HepG2 (cell line): ENCODE data around the gene TJAP1. TPM values are rescaled to one million over a fixed set of nuclear protein-coding genes. Genes with fewer than 3 reads are reported as not detected.

Experiments
- ATAC-seq: fragments of 200-7000 bp; cut with Tn5 transposase; 3 replicates; pipeline ENCODE4 v1.9.1; 2020; ENCODE audit warnings: mild to moderate bottlenecking, moderate library complexity
- BruUV-seq: library from RNA; stranded (reverse); fragments of 400-500 nt; replicated peaks from 2 replicates; lab custom pipeline; 2021; lab: Mats Ljungman, UMichigan
- CTCF ChIA-PET: fragments of 300-600 bp; formaldehyde crosslinking; extraction: SDS; loops from one replicate; lab custom pipeline; 2021; ENCODE audit warnings: low total read pairs, inconsistent platforms, low intra/inter-chr PET ratio; lab: Yijun Ruan, JAX
- POLR2A ChIA-PET: fragments of 350-600 bp; sonication (Branson Sonifier 250); formaldehyde crosslinking; loops from one replicate; lab custom pipeline; 2020; ENCODE audit warnings: antibody characterized with exemption, inconsistent platforms; lab: Yijun Ruan, JAX
- DNase-seq: peaks from one replicate; pipeline ENCODE4 v3.0.0-alpha.2; 2015; ENCODE audit warnings: low spot score
- FAIRE-seq: peaks from 3 replicates; lab custom pipeline; 2011; peaks lifted over from hg19 to GRCh38; lab: Jason Lieb, UNC
- H2AFZ ChIP-seq: one replicate; pipeline ENCODE4 v1.6.1; 2011; ENCODE audit warnings: low read length, inconsistent platforms
- H3K27ac ChIP-seq: fragments of 300-600 bp; 3 replicates; pipeline ENCODE4 v1.8.0; 2011; ENCODE audit warnings: mixed run types, mild to moderate bottlenecking, mixed read lengths, low read length, inconsistent platforms; ENCODE audit not compliant: insufficient read depth; ENCODE audit errors: extremely low read length
- H3K27me3 ChIP-seq, 2 experiments: fragments of 200-600 bp in 1 of 2; 2 replicates in 1 of 2; 3 replicates in 1 of 2; pipeline versions ENCODE4 v1.6.0 to v1.8.0; 2011; ENCODE audit warnings: low read length in 2 of 2, mild to moderate bottlenecking in 2 of 2, moderate library complexity in 2 of 2, inconsistent platforms in 1 of 2; ENCODE audit not compliant: insufficient read depth in 2 of 2, control insufficient read depth in 1 of 2
- H3K36me3 ChIP-seq, 2 experiments: fragments of 200-600 bp in 1 of 2; replicated peaks in 1 of 2; 2 replicates in 1 of 2; 3 replicates in 1 of 2; pipeline versions ENCODE4 v1.5.1 to v1.8.0; 2011; ENCODE audit warnings: low read length in 2 of 2, inconsistent platforms in 1 of 2; ENCODE audit not compliant: insufficient read depth in 2 of 2, control insufficient read depth in 1 of 2
- H3K4me1 ChIP-seq: 2 replicates; pipeline ENCODE4 v1.5.1; 2012; ENCODE audit warnings: low read length, inconsistent platforms; ENCODE audit not compliant: insufficient read depth
- H3K4me2 ChIP-seq: 2 replicates; pipeline ENCODE4 v1.6.0; 2011; ENCODE audit warnings: low read depth, low read length, inconsistent platforms
- H3K4me3 ChIP-seq, 3 experiments: fragments of 200-600 bp in 1 of 3; sonication (generic), shearing (Covaris generic) in 1 of 3; replicated peaks in 1 of 3; 2 replicates each; pipeline ENCODE4 v1.5.1; 2011 to 2016; ENCODE audit warnings: low read length in 3 of 3, inconsistent platforms in 2 of 3, low read depth in 2 of 3, mild to moderate bottlenecking in 2 of 3, control low read depth in 1 of 3, mixed read lengths in 1 of 3; ENCODE audit not compliant: insufficient read depth in 1 of 3
- H3K79me2 ChIP-seq: one replicate; pipeline ENCODE4 v1.6.1; 2011; ENCODE audit warnings: low read length, inconsistent platforms; ENCODE audit not compliant: insufficient read depth
- H3K9ac ChIP-seq: 2 replicates; pipeline ENCODE4 v1.6.0; 2011; ENCODE audit warnings: mild to moderate bottlenecking, low read depth, low read length, inconsistent platforms; ENCODE audit not compliant: insufficient read depth
- H3K9me3 ChIP-seq: 2 replicates; pipeline ENCODE4 v1.5.1; 2012; ENCODE audit warnings: mild to moderate bottlenecking, low read length
- H4K20me1 ChIP-seq: 2 replicates; pipeline ENCODE4 v1.6.0; 2011; ENCODE audit warnings: inconsistent platforms, mild to moderate bottlenecking, low read length, moderate library complexity; ENCODE audit not compliant: insufficient read depth
- AGO2 ChIP-seq: fragments of 200-400 bp; formaldehyde crosslinking; optimal IDR thresholded peaks from 2 replicates; pipeline ENCODE3; 2017; ENCODE audit warnings: mild to moderate bottlenecking, low read depth, low read length, moderate library complexity
- ATF7 ChIP-seq, 2 experiments: fragments of 450-650 bp in 1 of 2; sonication (generic) in 1 of 2; formaldehyde crosslinking in 1 of 2; IDR thresholded peaks; 2 replicates each; pipeline versions ENCODE4 v1.4.0 to v1.6.1; 2016 to 2020; ENCODE audit warnings: antibody characterized with exemption in 1 of 2, mild to moderate bottlenecking in 1 of 2, missing genetic modification reagents in 1 of 2
- ATRX ChIP-seq: sonication (generic); formaldehyde crosslinking; IDR thresholded peaks from 2 replicates; pipeline ENCODE4 v1.4.0; 2020; ENCODE audit warnings: missing genetic modification reagents, borderline replicate concordance
- IRF2 ChIP-seq: IDR thresholded peaks from 2 replicates; pipeline ENCODE4 v1.6.1; 2018; ENCODE audit warnings: missing genetic modification reagents, missing compliant biosample characterization
- ISX ChIP-seq: sonication (generic); formaldehyde crosslinking; conservative IDR thresholded peaks from 2 replicates; pipeline ENCODE4 v1.5.0; 2020; ENCODE audit warnings: missing genetic modification reagents
- MBD4 ChIP-seq: IDR thresholded peaks from 2 replicates; pipeline ENCODE4 v1.6.1; 2012; ENCODE audit warnings: low read length, inconsistent platforms, borderline replicate concordance
- POLR2G ChIP-seq: fragments of 200-400 bp; formaldehyde crosslinking; IDR thresholded peaks from 2 replicates; pipeline ENCODE4 v1.6.1; 2018; ENCODE audit warnings: mild to moderate bottlenecking, low read depth, low read length, moderate library complexity
- ZNF552 ChIP-seq: sonication (generic); formaldehyde crosslinking; IDR thresholded peaks from 2 replicates; pipeline ENCODE4 v1.9.0; 2022; ENCODE audit warnings: missing genetic modification reagents, mild to moderate bottlenecking, borderline replicate concordance
- ZNF768 ChIP-seq: sonication (generic); formaldehyde crosslinking; IDR thresholded peaks from 2 replicates; pipeline ENCODE4 v1.4.0; 2020; ENCODE audit warnings: missing genetic modification reagents
- WGBS: methylation state at CpG from one replicate; pipeline ENCODE4 v1.1.6; 2017; ENCODE audit warnings: low lambda C conversion rate; 5-methylcytosine and 5-hydroxymethylcytosine counted together
- in situ Hi-C: cut with HindIII; loops from 2 replicates; pipeline ENCODE4 v1.10.0; 2017; ENCODE audit warnings: low pct_unique_long_range_greater_than_20kb; ENCODE audit not compliant: extremely low pct_ligation_motif_present
- intact Hi-C: fragments of 100-400 bp; cut with micrococcal nuclease; formaldehyde crosslinking; loops from one replicate; pipeline ENCODE4 v1.10.0; 2022; ENCODE audit not compliant: unreplicated experiment
- polyA plus RNA-seq, 8 experiments: library from polyadenylated mRNA; depleted of rRNA in 3 of 8; stranded (reverse) in 7 of 8; unstranded in 1 of 8; fragments of >200 nt; fragmentation: Illumina TruSeq in 4 of 8; extraction: Trizol in 4 of 8; gene quantifications; 2 replicates each; pipeline versions ENCODE4 v1.2.1 to v1.2.3, GENCODE V29; 2011 to 2016; ENCODE audit warnings: low read depth in 4 of 8, missing spikeins in 1 of 8, mixed read lengths in 1 of 8; ENCODE audit not compliant: insufficient read depth in 1 of 8
- total RNA-seq, 5 experiments: library from RNA; depleted of rRNA; stranded (reverse); fragments of >200 nt; fragmentation: Illumina TruSeq; extraction: Trizol; gene quantifications; 2 replicates each; pipeline ENCODE4 v1.2.3, GENCODE V29; 2016; ENCODE audit warnings: low read depth in 1 of 5
- TF ChIP-seq, protein P1 (sequence below): sonication (generic); formaldehyde crosslinking; IDR thresholded peaks from 2 replicates; pipeline ENCODE4 v1.4.0; 2020; ENCODE audit warnings: missing genetic modification reagents

TJAP1 gene
- total and polyA plus RNA-seq, 2 of the 13 experiments (the other 11 are each of a cell fraction or from before 2014, with no cell fraction given): 15.7 to 41.6 TPM

GRCh38 chr6:43450699-43451131, 26.7 kb upstream of the TJAP1 start:
- FAIRE-seq: no peak
- intact Hi-C loops (no loop called here), in situ Hi-C loops (no loop called here)
- H3K4me1 ChIP-seq: peaks cover 7% of the 10 kb centered on the region
- no peak overlapping the region for H3K4me3 ChIP-seq
- DNase-seq: no peak
- no peaks in the 10 kb centered on the region for H3K79me2 ChIP-seq
- no peaks in the 10 kb centered on the region for H4K20me1 ChIP-seq
- ATAC-seq: no peak
- peaks cover 18 to 32% of the 10 kb centered on the region in 2 experiments; a peak in 4 of 5 replicates for H3K36me3 ChIP-seq
- TF ChIP-seq IRF2 (no peak), ZNF552 (CRISPR knock-in tag) (no peak), ISX (no peak), POLR2G (no peak; the same call in 1 of the 2 replicates), ZNF768 (CRISPR knock-in tag) (0 out of 2 replicates have a peak, but pooled peaks have one; percentile 23), ATRX (CRISPR knock-in tag) (no peak), ATF7 (IDR thresholded peaks at IDR 0.05) (no peak), ATF7 (CRISPR knock-in tag; IDR thresholded peaks at IDR 0.05) (no peak), AGO2 (peak; percentile 81)
- H3K9ac ChIP-seq: no peak overlapping the region
- H3K27ac ChIP-seq: no peak overlapping the region
- H2AFZ ChIP-seq: no peak overlapping the region
- H3K9me3 ChIP-seq: no peaks in the 10 kb centered on the region
- ChIA-PET POLR2A (no interaction called here), CTCF (no interaction called here)
- H3K27me3 ChIP-seq: no peaks in the 10 kb centered on the region
- WGBS: 87% methylated on average over 12 of the region's 13 CpGs
- BruUV-seq: no TSS peak
- H3K4me2 ChIP-seq: no peak overlapping the region

- H3K4me2 ChIP-seq: no peak overlapping the region
- ATAC-seq (no peak), FAIRE-seq (no peak), DNase-seq (no peak)
- H4K20me1 ChIP-seq: no peaks in the 10 kb centered on the region
- H3K9ac ChIP-seq: no peak overlapping the region
- no peak overlapping the region for H3K4me3 ChIP-seq
- no peaks in the 10 kb centered on the region for H3K9me3 ChIP-seq
- H3K4me1 ChIP-seq: peaks cover 14% of the 10 kb centered on the region
- WGBS: 98% methylated on average over 4 of the region's 4 CpGs
- H3K27ac ChIP-seq: no peak overlapping the region
- ChIA-PET POLR2A (interaction anchor here (0.7 kb wide), 1 partner anchor 15 kb away, joined by 4 read pairs; no protein-coding TSS in a partner anchor), CTCF (no interaction called here)
- intact Hi-C loops: no loop called here
- no peaks in the 10 kb centered on the region for H3K27me3 ChIP-seq
- no peaks in the 10 kb centered on the region for H3K79me2 ChIP-seq
- H2AFZ ChIP-seq: no peak overlapping the region
- no TSS peak for BruUV-seq
- H3K36me3 ChIP-seq: peaks cover 18 to 32% of the 10 kb centered on the region in 2 experiments; a peak in 4 of 5 replicates
- no peak for TF ChIP-seq MBD4
- TF ChIP-seq, protein P1, sequence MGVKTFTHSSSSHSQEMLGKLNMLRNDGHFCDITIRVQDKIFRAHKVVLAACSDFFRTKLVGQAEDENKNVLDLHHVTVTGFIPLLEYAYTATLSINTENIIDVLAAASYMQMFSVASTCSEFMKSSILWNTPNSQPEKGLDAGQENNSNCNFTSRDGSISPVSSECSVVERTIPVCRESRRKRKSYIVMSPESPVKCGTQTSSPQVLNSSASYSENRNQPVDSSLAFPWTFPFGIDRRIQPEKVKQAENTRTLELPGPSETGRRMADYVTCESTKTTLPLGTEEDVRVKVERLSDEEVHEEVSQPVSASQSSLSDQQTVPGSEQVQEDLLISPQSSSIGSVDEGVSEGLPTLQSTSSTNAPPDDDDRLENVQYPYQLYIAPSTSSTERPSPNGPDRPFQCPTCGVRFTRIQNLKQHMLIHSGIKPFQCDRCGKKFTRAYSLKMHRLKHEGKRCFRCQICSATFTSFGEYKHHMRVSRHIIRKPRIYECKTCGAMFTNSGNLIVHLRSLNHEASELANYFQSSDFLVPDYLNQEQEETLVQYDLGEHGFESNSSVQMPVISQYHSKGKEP (CRISPR knock-in tag): no peak
- in situ Hi-C loops: no loop called here
Measured at GRCh38 chr6:43451348-43451747, 26.0 kb upstream of the TJAP1 start.
